ENCODE results near the gene TMEM44.

TMEM44 gene

GRCh38 chr3:194617827-194618226 lies 15.4 kb downstream of the TMEM44 start:
- TF ChIP-seq, protein P1, sequence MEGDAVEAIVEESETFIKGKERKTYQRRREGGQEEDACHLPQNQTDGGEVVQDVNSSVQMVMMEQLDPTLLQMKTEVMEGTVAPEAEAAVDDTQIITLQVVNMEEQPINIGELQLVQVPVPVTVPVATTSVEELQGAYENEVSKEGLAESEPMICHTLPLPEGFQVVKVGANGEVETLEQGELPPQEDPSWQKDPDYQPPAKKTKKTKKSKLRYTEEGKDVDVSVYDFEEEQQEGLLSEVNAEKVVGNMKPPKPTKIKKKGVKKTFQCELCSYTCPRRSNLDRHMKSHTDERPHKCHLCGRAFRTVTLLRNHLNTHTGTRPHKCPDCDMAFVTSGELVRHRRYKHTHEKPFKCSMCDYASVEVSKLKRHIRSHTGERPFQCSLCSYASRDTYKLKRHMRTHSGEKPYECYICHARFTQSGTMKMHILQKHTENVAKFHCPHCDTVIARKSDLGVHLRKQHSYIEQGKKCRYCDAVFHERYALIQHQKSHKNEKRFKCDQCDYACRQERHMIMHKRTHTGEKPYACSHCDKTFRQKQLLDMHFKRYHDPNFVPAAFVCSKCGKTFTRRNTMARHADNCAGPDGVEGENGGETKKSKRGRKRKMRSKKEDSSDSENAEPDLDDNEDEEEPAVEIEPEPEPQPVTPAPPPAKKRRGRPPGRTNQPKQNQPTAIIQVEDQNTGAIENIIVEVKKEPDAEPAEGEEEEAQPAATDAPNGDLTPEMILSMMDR (IDR thresholded peaks at IDR 0.05; ENCODE audit: extremely low read depth, insufficient read depth, missing control alignments): no peak
- in situ Hi-C loops (cut with MboI; ENCODE audit: low pct_unique_long_range_greater_than_20kb, low sequenced_read_pairs, unreplicated experiment): no loop called here
- no peak for DNase-seq (ENCODE audit: low spot score)

- TF ChIP-seq, protein P1 (IDR thresholded peaks at IDR 0.05; ENCODE audit: extremely low read depth, insufficient read depth, missing control alignments): no peak
- DNase-seq (ENCODE audit: low spot score): no peak
- in situ Hi-C loops (cut with MboI; ENCODE audit: low pct_unique_long_range_greater_than_20kb, low sequenced_read_pairs, unreplicated experiment): no loop called here
Observed at GRCh38 chr3:194617143-194617671, 16.0 kb downstream of the TMEM44 start.

DNA sequence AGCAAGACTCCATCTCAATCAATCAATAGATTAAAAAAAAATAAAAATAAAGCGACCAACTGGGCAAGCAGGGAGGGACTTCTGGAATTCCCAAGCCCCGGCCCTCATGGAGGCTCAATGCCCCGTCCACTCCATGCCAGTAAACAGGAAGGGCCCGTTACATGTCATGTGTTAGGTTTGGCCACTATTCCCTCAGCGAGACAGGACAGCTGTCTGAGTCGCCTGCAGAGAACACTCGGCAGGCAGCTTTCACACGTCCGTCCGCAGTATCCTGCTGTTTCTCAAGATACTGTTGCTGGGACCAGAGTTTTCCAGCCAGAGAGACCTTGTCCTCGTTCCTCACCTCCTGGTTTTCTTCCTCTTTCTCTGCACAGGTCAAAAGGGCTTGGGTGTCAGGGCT lies 18.0 kb downstream of the TMEM44 start:
- in situ Hi-C loops (cut with MboI; ENCODE audit: low pct_unique_long_range_greater_than_20kb, low sequenced_read_pairs, unreplicated experiment): no loop called here
- TF ChIP-seq, protein P1 (IDR thresholded peaks at IDR 0.05; ENCODE audit: extremely low read depth, insufficient read depth, missing control alignments): no peak
- no peak for DNase-seq (ENCODE audit: low spot score)

GRCh38 chr3:194612221-194612620 lies 21.0 kb downstream of the TMEM44 start:
- in situ Hi-C loops (cut with MboI; ENCODE audit: low pct_unique_long_range_greater_than_20kb, low sequenced_read_pairs, unreplicated experiment): no loop called here
- TF ChIP-seq, protein P1 (IDR thresholded peaks at IDR 0.05; ENCODE audit: extremely low read depth, insufficient read depth, missing control alignments): no peak
- no peak for DNase-seq (ENCODE audit: low spot score)

DNA sequence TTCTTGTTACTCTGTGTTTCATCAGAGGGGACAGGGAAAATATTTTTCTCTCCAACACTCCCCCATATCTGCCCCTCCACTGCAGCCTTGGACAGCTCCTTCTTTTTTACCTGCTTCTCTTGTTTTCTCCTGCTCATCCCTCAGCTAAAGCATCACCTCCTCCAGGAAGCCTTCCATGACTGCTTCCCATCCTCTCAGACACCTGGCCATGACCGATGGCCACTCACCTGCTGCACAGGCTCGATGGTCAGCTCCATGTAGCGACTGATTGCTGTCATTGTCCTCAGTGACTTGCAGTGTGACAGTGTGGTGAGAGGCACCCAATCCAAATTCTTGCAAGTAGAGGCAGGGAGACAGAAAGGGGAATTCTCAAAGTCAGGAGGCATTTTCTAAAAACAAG lies 22.5 kb downstream of the TMEM44 start:
- DNase-seq (ENCODE audit: low spot score): no peak
- in situ Hi-C loops (cut with MboI; ENCODE audit: low pct_unique_long_range_greater_than_20kb, low sequenced_read_pairs, unreplicated experiment): no loop called here
- TF ChIP-seq, protein P1 (IDR thresholded peaks at IDR 0.05; ENCODE audit: extremely low read depth, insufficient read depth, missing control alignments): no peak

GRCh38 chr3:194609601-194610000 lies 23.6 kb downstream of the TMEM44 start:
- in situ Hi-C loops (cut with MboI; ENCODE audit: low pct_unique_long_range_greater_than_20kb, low sequenced_read_pairs, unreplicated experiment): no loop called here
- no peak for DNase-seq (ENCODE audit: low spot score)
- TF ChIP-seq, protein P1 (IDR thresholded peaks at IDR 0.05; ENCODE audit: extremely low read depth, insufficient read depth, missing control alignments): no peak

- TF ChIP-seq, protein P1 (IDR thresholded peaks at IDR 0.05; ENCODE audit: extremely low read depth, insufficient read depth, missing control alignments): no peak
- in situ Hi-C loops (cut with MboI; ENCODE audit: low pct_unique_long_range_greater_than_20kb, low sequenced_read_pairs, unreplicated experiment): no loop called here
- DNase-seq (ENCODE audit: low spot score): no peak
Observed at GRCh38 chr3:194608981-194609380, 24.2 kb downstream of the TMEM44 start.
